NCI-H748 (cell line): ENCODE data around the gene PIK3R5.
"Not testable (repeated sequence)": the region's sequence is repeated elsewhere in the genome, so short reads cannot be mapped to it uniquely, and the experiment has no call there.

Experiments used
- DNase-seq: peaks from one replicate; lab custom pipeline; 2025; ENCODE audit not compliant: unreplicated experiment; lab: John Stamatoyannopoulos, UW

The PIK3R5 gene

GRCh38 chr17:8885163-8885966 is 80.1 kb downstream of the PIK3R5 start:
- not testable (repeated sequence) for DNase-seq

GRCh38 chr17:8884336-8884990 is 81.0 kb downstream of the PIK3R5 start:
- DNase-seq: no peak

- DNase-seq: no peak
Observed at GRCh38 chr17:8883353-8883752, 82.2 kb downstream of the PIK3R5 start.

- no peak for DNase-seq
Observed at GRCh38 chr17:8881606-8882005, 83.9 kb downstream of the PIK3R5 start.

GRCh38 chr17:8880466-8880865 is 85.0 kb downstream of the PIK3R5 start:
- DNase-seq: no peak

- DNase-seq: no peak
Observed at GRCh38 chr17:8879410-8879809, 86.1 kb downstream of the PIK3R5 start.

- DNase-seq: no peak
Observed at GRCh38 chr17:8877984-8878383, 87.5 kb downstream of the PIK3R5 start.

- DNase-seq: no peak
Observed at GRCh38 chr17:8875957-8876356, 89.5 kb downstream of the PIK3R5 start.

- no peak for DNase-seq
Observed at GRCh38 chr17:8875436-8875835, 90.1 kb downstream of the PIK3R5 start.

GRCh38 chr17:8873801-8874715 is 91.4 kb downstream of the PIK3R5 start:
- no peak for DNase-seq

GRCh38 chr17:8872705-8873435 is 92.6 kb downstream of the PIK3R5 start:
- DNase-seq: no peak

GRCh38 chr17:8872036-8872704 is 93.3 kb downstream of the PIK3R5 start:
- no peak for DNase-seq

- no peak for DNase-seq
Observed at GRCh38 chr17:8871081-8871581, 94.4 kb downstream of the PIK3R5 start.

GRCh38 chr17:8870406-8871040 is 95.0 kb downstream of the PIK3R5 start:
- DNase-seq: no peak

- no peak for DNase-seq
Observed at GRCh38 chr17:8869114-8869815, 96.2 kb downstream of the PIK3R5 start.

- DNase-seq: no peak
Observed at GRCh38 chr17:8868529-8868951, 97.0 kb downstream of the PIK3R5 start.

GRCh38 chr17:8868092-8868491 is 97.4 kb downstream of the PIK3R5 start:
- no peak for DNase-seq

- DNase-seq: no peak
Observed at GRCh38 chr17:8867361-8867981, 98.0 kb downstream of the PIK3R5 start, which contains the start of gene PIK3R6. Gene PIK3R6 (minus strand): TSS chr17:8867674. CDS start chr17:8849794, 17,880 bp downstream.
